Coronary artery (tissue), 2 donors: ENCODE measurements around the gene TASP1.
"Not testable (repeated sequence)": the region's sequence is repeated elsewhere in the genome, so short reads cannot be mapped to it uniquely, and the experiment has no call there.

Experiments used
- DNase-seq: peaks from one replicate; pipeline ENCODE4 v3.0.0-alpha.2; 2017; ENCODE audit warnings: low spot score
- H3K27ac ChIP-seq, 2 donors: fragments of 200-600 bp; sonication (generic); one replicate each; pipeline ENCODE4 v1.5.1; 2016 to 2019
- H3K4me3 ChIP-seq: fragments of 200-600 bp; sonication (generic); 2 replicates; pipeline ENCODE4 v1.5.1; 2016; ENCODE audit warnings: mild to moderate bottlenecking, moderate library complexity
- CTCF ChIP-seq: fragments of 200-600 bp; sonication (generic); IDR thresholded peaks from one replicate; pipeline ENCODE4 v1.5.1; 2019; ENCODE audit warnings: antibody characterized with exemption

TASP1 gene

GRCh38 chr20:13625304-13625979, 13.3 kb downstream of the TASP1 start:
- H3K4me3 ChIP-seq = no peak overlapping the region
- H3K27ac ChIP-seq = no peak overlapping the region
- no peak for DNase-seq
- no peak for TF ChIP-seq CTCF

- H3K4me3 ChIP-seq, H3K27ac ChIP-seq: not testable (repeated sequence)
These were observed 19.3 kb downstream of the TASP1 start for GRCh38 chr20:13619415-13619814.

GRCh38 chr20:13618456-13618855, 20.3 kb downstream of the TASP1 start:
- not testable (repeated sequence) for H3K27ac ChIP-seq, H3K4me3 ChIP-seq, DNase-seq

More at GRCh38 chr20:13619415-13619814, 19.3 kb downstream of the TASP1 start:
- not testable (repeated sequence) for DNase-seq

GRCh38 chr20:13617585-13617984, 21.1 kb downstream of the TASP1 start:
- not testable (repeated sequence) for DNase-seq, H3K4me3 ChIP-seq

GRCh38 chr20:13616713-13617112, 22.0 kb downstream of the TASP1 start:
- not testable (repeated sequence) for DNase-seq, H3K4me3 ChIP-seq, H3K27ac ChIP-seq

More at GRCh38 chr20:13617585-13617984, 21.1 kb downstream of the TASP1 start:
- not testable (repeated sequence) for H3K27ac ChIP-seq

- no peak overlapping the region for H3K27ac ChIP-seq
- no peak for DNase-seq
- no peak for TF ChIP-seq CTCF
- no peak overlapping the region for H3K4me3 ChIP-seq
These were observed 24.8 kb downstream of the TASP1 start for GRCh38 chr20:13613917-13614316.

- DNase-seq = no peak
These were observed 27.1 kb downstream of the TASP1 start for GRCh38 chr20:13611611-13612125.

GRCh38 chr20:13610184-13610583, 28.5 kb downstream of the TASP1 start:
- no peak for TF ChIP-seq CTCF
- no peak for DNase-seq
- Histone ChIP-seq H3K4me3 (no peak overlapping the region), H3K27ac (no peak overlapping the region)

More at GRCh38 chr20:13611611-13612125, 27.1 kb downstream of the TASP1 start:
- H3K4me3 ChIP-seq = no peak overlapping the region
- H3K27ac ChIP-seq = no peak overlapping the region
- no peak for TF ChIP-seq CTCF

- Histone ChIP-seq H3K27ac (no peak overlapping the region), H3K4me3 (no peak overlapping the region)
- no peak for TF ChIP-seq CTCF
- DNase-seq = no peak
These were observed 30.7 kb downstream of the TASP1 start for GRCh38 chr20:13608066-13608465.

- not testable (repeated sequence) for H3K27ac ChIP-seq
These were observed 45.3 kb downstream of the TASP1 start for GRCh38 chr20:13593423-13593822.

More at GRCh38 chr20:13593423-13593822, 45.3 kb downstream of the TASP1 start:
- H3K4me3 ChIP-seq, DNase-seq: not testable (repeated sequence)
